Gastroesophageal sphincter (tissue), 4 donors: ENCODE results near the gene FBXW8. TPM values are rescaled to one million over a fixed set of nuclear protein-coding genes. Genes with fewer than 3 reads are reported as not detected.

Source experiments
- ATAC-seq: fragments of 150-250 bp; one replicate; pipeline ENCODE4 v1.9.1; 2016; ENCODE audit warnings: mild to moderate bottlenecking, moderate library complexity
- H3K27ac ChIP-seq, 4 donors: fragments of 200-600 bp; sonication (generic) in 3 of 4; 1 replicate in 3 of 4; 2 replicates in 1 of 4; pipeline ENCODE4 v1.5.1; 2016 to 2019
- H3K27me3 ChIP-seq: fragments of 200-600 bp; sonication (generic); one replicate; pipeline ENCODE4 v1.5.1; 2019
- H3K36me3 ChIP-seq, 2 donors: fragments of 200-600 bp; sonication (generic); one replicate each; pipeline ENCODE4 v1.5.1; 2019; ENCODE audit warnings: control low read depth in 1 of 2
- H3K4me1 ChIP-seq, 3 donors: fragments of 200-600 bp; sonication (generic); 1 replicate in 2 of 3; 2 replicates in 1 of 3; pipeline ENCODE4 v1.5.1; 2016 to 2019; ENCODE audit warnings: control low read depth in 2 of 3
- H3K4me3 ChIP-seq, 2 donors: fragments of 200-600 bp; sonication (generic); one replicate each; pipeline ENCODE4 v1.5.1; 2019; ENCODE audit warnings: mild to moderate bottlenecking in 1 of 2, moderate library complexity in 1 of 2
- H3K9me3 ChIP-seq, 3 donors: fragments of 200-600 bp; sonication (generic); one replicate each; pipeline ENCODE4 v1.5.1; 2017 to 2019; ENCODE audit warnings: control low read depth in 2 of 3
- EP300 ChIP-seq: sonication (generic); formaldehyde crosslinking; IDR thresholded peaks from one replicate; pipeline ENCODE4 v1.6.1; 2017; ENCODE audit warnings: antibody characterized with exemption, mild to moderate bottlenecking
- POLR2A ChIP-seq, 2 donors: fragments of 450-650 bp; IDR thresholded peaks; one replicate each; pipeline ENCODE4 v1.6.1; 2017; ENCODE audit warnings: antibody characterized with exemption in 2 of 2, mild to moderate bottlenecking in 2 of 2, moderate library complexity in 1 of 2
- POLR2AphosphoS5 ChIP-seq: sonication (generic); formaldehyde crosslinking; IDR thresholded peaks from one replicate; pipeline ENCODE4 v1.6.1; 2017; ENCODE audit warnings: antibody characterized with exemption
- WGBS, 2 donors: methylation state at CpG; one replicate each; pipeline ENCODE4 v1.1.5; 2018; ENCODE audit warnings: low coverage in 1 of 2; 5-methylcytosine and 5-hydroxymethylcytosine counted together
- total RNA-seq, 4 donors: library from RNA; depleted of rRNA; stranded (reverse); fragments of >200 nt; gene quantifications; one replicate each; pipeline ENCODE4 v1.1.0, GENCODE V29; 2016
- TF ChIP-seq, protein P1 (sequence below), 4 experiments: fragments of 200-600 bp in 2 of 4; fragments of 450-650 bp in 2 of 4; sonication (generic) in 1 of 4; IDR thresholded peaks; one replicate each; pipeline ENCODE4 v1.5.1; 2017 to 2019; ENCODE audit warnings: antibody characterized with exemption in 4 of 4, mild to moderate bottlenecking in 2 of 4, moderate library complexity in 2 of 4

FBXW8 gene
- total RNA-seq, 4 donors from 2014 or later, result 10.1 to 17.9 (median 13.7) TPM

DNA sequence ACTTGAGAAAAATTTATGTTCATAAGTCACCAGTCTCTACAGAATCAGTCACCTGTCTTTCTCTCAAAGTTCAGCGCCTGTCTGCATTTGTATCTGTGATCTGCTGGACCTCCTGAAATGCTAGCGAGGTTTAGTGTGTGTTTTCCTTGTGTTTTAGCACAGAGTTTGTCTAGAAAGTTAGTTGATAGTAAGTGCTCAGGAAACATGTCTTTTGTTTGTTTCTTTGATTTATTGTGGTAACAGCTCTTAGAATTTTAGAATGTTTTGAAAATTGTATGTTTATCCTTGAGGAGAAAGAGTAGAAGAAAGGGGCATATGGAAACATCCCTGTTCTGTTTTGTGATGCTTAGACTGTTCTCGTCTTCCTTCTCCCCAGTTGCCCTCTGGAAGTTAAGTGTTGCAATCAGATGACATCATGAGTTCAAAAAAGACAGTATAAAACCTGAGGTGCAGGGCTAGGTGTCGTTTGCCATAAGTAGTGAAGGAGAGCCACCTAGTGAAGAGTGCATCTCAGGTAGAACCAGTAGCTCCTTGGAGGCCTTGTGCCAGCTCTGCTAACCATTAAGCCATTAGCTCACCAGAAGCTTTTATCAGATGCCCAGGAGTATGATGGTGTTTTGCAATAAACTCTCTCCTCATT, 44.8 kb downstream of the FBXW8 start:
- no peaks in the 10 kb centered on the region for H3K27me3 ChIP-seq
- no peak for ATAC-seq
- H3K4me3 ChIP-seq, result no peak overlapping the region
- peaks cover 0 to 27% of the 10 kb centered on the region in 2 donors for H3K36me3 ChIP-seq
- peaks cover 0 to 16% (median 0%) of the 10 kb centered on the region in 3 donors for H3K4me1 ChIP-seq
- H3K9me3 ChIP-seq, result no peaks in the 10 kb centered on the region
- no peak overlapping the region for H3K27ac ChIP-seq
- TF ChIP-seq, protein P1, sequence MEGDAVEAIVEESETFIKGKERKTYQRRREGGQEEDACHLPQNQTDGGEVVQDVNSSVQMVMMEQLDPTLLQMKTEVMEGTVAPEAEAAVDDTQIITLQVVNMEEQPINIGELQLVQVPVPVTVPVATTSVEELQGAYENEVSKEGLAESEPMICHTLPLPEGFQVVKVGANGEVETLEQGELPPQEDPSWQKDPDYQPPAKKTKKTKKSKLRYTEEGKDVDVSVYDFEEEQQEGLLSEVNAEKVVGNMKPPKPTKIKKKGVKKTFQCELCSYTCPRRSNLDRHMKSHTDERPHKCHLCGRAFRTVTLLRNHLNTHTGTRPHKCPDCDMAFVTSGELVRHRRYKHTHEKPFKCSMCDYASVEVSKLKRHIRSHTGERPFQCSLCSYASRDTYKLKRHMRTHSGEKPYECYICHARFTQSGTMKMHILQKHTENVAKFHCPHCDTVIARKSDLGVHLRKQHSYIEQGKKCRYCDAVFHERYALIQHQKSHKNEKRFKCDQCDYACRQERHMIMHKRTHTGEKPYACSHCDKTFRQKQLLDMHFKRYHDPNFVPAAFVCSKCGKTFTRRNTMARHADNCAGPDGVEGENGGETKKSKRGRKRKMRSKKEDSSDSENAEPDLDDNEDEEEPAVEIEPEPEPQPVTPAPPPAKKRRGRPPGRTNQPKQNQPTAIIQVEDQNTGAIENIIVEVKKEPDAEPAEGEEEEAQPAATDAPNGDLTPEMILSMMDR (IDR thresholded peaks at IDR 0.05), result no peak
- no peak for TF ChIP-seq EP300
- TF ChIP-seq POLR2AphosphoS5, result no peak
- TF ChIP-seq POLR2A (IDR thresholded peaks at IDR 0.05), result no peak
- 81 to 82% methylated on average over 3 to 4 of the region's 4 CpGs for WGBS, 2 donors

DNA sequence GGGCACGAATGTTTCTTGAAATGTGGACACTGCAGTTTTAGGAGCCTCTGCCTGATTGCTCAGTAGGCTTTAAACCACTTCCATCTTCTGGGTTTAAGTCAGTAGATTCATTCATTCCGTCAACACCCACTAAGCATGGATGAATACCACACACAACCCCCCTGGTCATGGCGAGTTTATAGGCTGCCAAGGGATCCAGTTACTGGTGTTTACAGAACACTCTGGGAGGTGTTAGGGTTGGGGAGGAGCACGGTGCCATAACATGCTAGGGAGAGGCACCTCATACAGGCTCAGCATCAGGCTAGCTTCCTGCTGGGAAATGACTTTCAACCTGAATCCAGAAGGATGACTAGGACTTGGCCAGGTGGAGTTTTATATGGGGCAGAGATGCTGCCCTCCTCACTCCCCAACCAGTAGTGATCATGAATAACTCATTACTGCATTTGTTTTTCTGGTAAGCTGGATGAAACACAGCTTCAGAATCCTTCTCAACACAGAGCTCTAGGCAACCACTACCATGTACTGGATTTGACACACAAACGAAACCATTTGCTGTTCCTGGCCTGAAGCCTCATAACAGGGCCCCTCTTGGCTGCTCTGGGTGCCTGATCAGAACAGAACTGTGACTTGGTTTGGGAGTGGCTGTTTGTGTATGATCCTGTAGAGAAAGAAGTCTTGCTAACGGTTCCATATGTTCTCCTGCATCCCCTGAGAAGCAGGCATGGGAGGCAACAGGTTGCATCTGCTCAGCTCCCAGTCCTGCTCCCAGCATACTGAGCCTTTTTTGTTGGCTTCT, 47.9 kb downstream of the FBXW8 start:
- TF ChIP-seq EP300 (no peak), POLR2A (IDR thresholded peaks at IDR 0.05) (no peak), POLR2AphosphoS5 (no peak)
- TF ChIP-seq, protein P1 (IDR thresholded peaks at IDR 0.05), result no peak
- H3K9me3 ChIP-seq, result no peaks in the 10 kb centered on the region
- 69 to 87% methylated on average over 3 of the region's 6 CpGs for WGBS, 2 donors
- no peak for ATAC-seq
- H3K27ac ChIP-seq, result no peak overlapping the region
- H3K27me3 ChIP-seq, result no peaks in the 10 kb centered on the region
- H3K4me1 ChIP-seq, result peaks cover 0 to 16% (median 0%) of the 10 kb centered on the region in 3 donors
- peaks cover 0 to 4% of the 10 kb centered on the region in 2 donors for H3K36me3 ChIP-seq
- H3K4me3 ChIP-seq, result no peak overlapping the region

GRCh38 chr12:116959198-116959460, 48.4 kb downstream of the FBXW8 start:
- Histone ChIP-seq H3K9me3 (no peaks in the 10 kb centered on the region), H3K27me3 (no peaks in the 10 kb centered on the region), H3K36me3 (peaks cover 0 to 9% of the 10 kb centered on the region in 2 donors), H3K4me3 (no peak overlapping the region), H3K27ac (no peak overlapping the region), H3K4me1 (peaks cover 0 to 16% (median 0%) of the 10 kb centered on the region in 3 donors)
- no peak for ATAC-seq
- 95% methylated on average over 2 of the region's 2 CpGs; no CpG with 5 or more reads in 1 of the 2 donors for WGBS, 2 donors
- TF ChIP-seq EP300, result no peak
- TF ChIP-seq, protein P1 (IDR thresholded peaks at IDR 0.05), result no peak
- TF ChIP-seq POLR2AphosphoS5, result no peak
- TF ChIP-seq POLR2A (IDR thresholded peaks at IDR 0.05), result no peak

DNA sequence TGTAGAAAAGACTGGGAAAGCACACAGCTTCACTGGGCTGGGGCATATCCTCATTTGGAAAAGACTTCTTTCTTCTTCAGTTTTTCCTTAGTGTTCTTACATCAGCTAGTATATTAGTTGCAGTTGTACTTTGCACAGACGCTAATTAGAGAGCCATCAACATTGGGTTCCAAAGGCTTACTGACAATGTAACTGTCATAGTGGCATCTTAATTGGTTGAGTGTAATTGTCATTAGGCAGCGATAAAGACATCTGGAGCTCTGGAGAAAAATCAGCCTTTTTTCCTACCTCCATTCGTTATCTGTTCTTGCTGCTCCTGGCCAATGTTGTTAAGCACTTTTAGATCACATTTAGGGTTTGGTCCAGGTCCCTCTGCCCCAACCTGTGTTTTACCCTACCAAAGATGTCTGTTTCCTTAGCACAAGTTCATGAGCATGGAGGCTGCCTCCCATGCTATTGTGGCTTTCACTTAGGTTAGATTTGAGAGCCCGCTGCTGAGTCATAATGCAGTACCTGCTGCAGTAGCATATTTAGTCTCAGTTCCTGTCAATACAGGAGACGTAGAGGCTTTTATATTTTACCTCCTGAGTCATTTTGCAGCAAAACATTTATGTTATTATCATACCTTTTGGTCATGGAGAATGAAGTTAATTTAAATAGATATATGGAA, 49.2 kb downstream of the FBXW8 start:
- no peak overlapping the region for H3K4me3 ChIP-seq
- no peaks in the 10 kb centered on the region for H3K27me3 ChIP-seq
- no peaks in the 10 kb centered on the region for H3K9me3 ChIP-seq
- WGBS, 2 donors, result 85% methylated on average over 5 of the region's 5 CpGs
- no peak for ATAC-seq
- H3K36me3 ChIP-seq, result peaks cover 0 to 17% of the 10 kb centered on the region in 2 donors
- peaks cover 0 to 13% (median 0%) of the 10 kb centered on the region in 3 donors for H3K4me1 ChIP-seq
- H3K27ac ChIP-seq, result no peak overlapping the region
- TF ChIP-seq POLR2AphosphoS5, result no peak
- no peak for TF ChIP-seq POLR2A (IDR thresholded peaks at IDR 0.05)
- TF ChIP-seq, protein P1 (IDR thresholded peaks at IDR 0.05), result no peak
- no peak for TF ChIP-seq EP300
